ENCODE data around the gene LPP. TPM values are rescaled to one million over a fixed set of nuclear protein-coding genes. Genes with fewer than 3 reads are reported as not detected.

LPP gene
- total RNA-seq, 1 donor from 2014 or later: 222 TPM

- H3K4me2 ChIP-seq (ENCODE audit: low read length): no peak overlapping the region
- H3K4me1 ChIP-seq (ENCODE audit: insufficient read depth, low read length): no peaks in the 10 kb centered on the region
- H4K20me1 ChIP-seq (ENCODE audit: insufficient read depth, low read length): peaks cover 37% of the 10 kb centered on the region
- peaks cover 2% of the 10 kb centered on the region for H3K4me1 Mint-ChIP-seq (ENCODE audit: low read depth, unreplicated experiment)
- H3K27me3 Mint-ChIP-seq (ENCODE audit: low read depth, unreplicated experiment): no peaks in the 10 kb centered on the region
- H3K9me3 ChIP-seq (ENCODE audit: insufficient read depth, low read depth, low read length): no peaks in the 10 kb centered on the region
- no peak overlapping the region for H3K4me3 Mint-ChIP-seq (ENCODE audit: unreplicated experiment)
- peaks cover 8% of the 10 kb centered on the region for H3K36me3 Mint-ChIP-seq (ENCODE audit: low read depth, unreplicated experiment)
- DNase-seq (ENCODE audit: low read depth): no peak
- no peaks in the 10 kb centered on the region for H3K36me3 ChIP-seq (ENCODE audit: insufficient read depth, low read length)
- no peak for FAIRE-seq
- no peak overlapping the region for H2AFZ ChIP-seq (ENCODE audit: low read depth, low read length)
- TF ChIP-seq CTCF (IDR thresholded peaks at IDR 0.05; ENCODE audit: insufficient read depth, low read depth, low read length) (no peak), EZH2 (IDR thresholded peaks at IDR 0.05; ENCODE audit: insufficient read depth, low read length) (no peak)
- no peak overlapping the region for H3K4me3 ChIP-seq (ENCODE audit: insufficient read depth, low read depth, low read length)
- no peak overlapping the region for H3K27ac Mint-ChIP-seq (ENCODE audit: unreplicated experiment)
- peaks cover 2% of the 10 kb centered on the region for H3K9me3 Mint-ChIP-seq (ENCODE audit: unreplicated experiment)
- H3K9ac ChIP-seq (ENCODE audit: low read length): no peak overlapping the region
- H3K27me3 ChIP-seq (ENCODE audit: insufficient read depth, low read length): no peaks in the 10 kb centered on the region
- no peak overlapping the region for H3K27ac ChIP-seq (ENCODE audit: low read depth, low read length)
- peaks cover 7% of the 10 kb centered on the region for H3K79me2 ChIP-seq (ENCODE audit: insufficient read depth, low read length)
These were observed 691.6 kb downstream of the LPP start for GRCh38 chr3:188845514-188845913.

GRCh38 chr3:188848947-188849346, 695.0 kb downstream of the LPP start:
- no peaks in the 10 kb centered on the region for H3K27me3 Mint-ChIP-seq (ENCODE audit: low read depth, unreplicated experiment)
- Histone ChIP-seq H3K4me3 (ENCODE audit: insufficient read depth, low read depth, low read length) (no peak overlapping the region), H3K79me2 (ENCODE audit: insufficient read depth, low read length) (peaks cover 17% of the 10 kb centered on the region), H3K4me1 (ENCODE audit: insufficient read depth, low read length) (no peaks in the 10 kb centered on the region), H3K27ac (ENCODE audit: low read depth, low read length) (no peak overlapping the region), H3K4me2 (ENCODE audit: low read length) (no peak overlapping the region), H4K20me1 (ENCODE audit: insufficient read depth, low read length) (peaks cover 31% of the 10 kb centered on the region), H3K27me3 (ENCODE audit: insufficient read depth, low read length) (no peaks in the 10 kb centered on the region), H2AFZ (ENCODE audit: low read depth, low read length) (no peak overlapping the region), H3K9ac (ENCODE audit: low read length) (no peak overlapping the region), H3K9me3 (ENCODE audit: insufficient read depth, low read depth, low read length) (no peaks in the 10 kb centered on the region), H3K36me3 (ENCODE audit: insufficient read depth, low read length) (no peaks in the 10 kb centered on the region)
- H3K27ac Mint-ChIP-seq (ENCODE audit: unreplicated experiment): no peak overlapping the region
- H3K4me3 Mint-ChIP-seq (ENCODE audit: unreplicated experiment): no peak overlapping the region
- FAIRE-seq (no peak), DNase-seq (ENCODE audit: low read depth) (no peak)
- H3K4me1 Mint-ChIP-seq (ENCODE audit: low read depth, unreplicated experiment): peaks cover 12% of the 10 kb centered on the region
- H3K36me3 Mint-ChIP-seq (ENCODE audit: low read depth, unreplicated experiment): peaks cover 4% of the 10 kb centered on the region
- no peaks in the 10 kb centered on the region for H3K9me3 Mint-ChIP-seq (ENCODE audit: unreplicated experiment)
- no peak for TF ChIP-seq CTCF (IDR thresholded peaks at IDR 0.05; ENCODE audit: insufficient read depth, low read depth, low read length)

GRCh38 chr3:188853856-188854771, 700.2 kb downstream of the LPP start:
- peaks cover 23% of the 10 kb centered on the region for H4K20me1 ChIP-seq (ENCODE audit: insufficient read depth, low read length)
- Mint-ChIP-seq H3K27me3 (ENCODE audit: low read depth, unreplicated experiment) (no peaks in the 10 kb centered on the region), H3K4me1 (ENCODE audit: low read depth, unreplicated experiment) (peaks cover 34% of the 10 kb centered on the region), H3K36me3 (ENCODE audit: low read depth, unreplicated experiment) (peaks cover 2% of the 10 kb centered on the region), H3K4me3 (ENCODE audit: unreplicated experiment) (no peak overlapping the region), H3K9me3 (ENCODE audit: unreplicated experiment) (no peaks in the 10 kb centered on the region), H3K27ac (ENCODE audit: unreplicated experiment) (peak overlapping the region; percentile 23)
- H3K27ac ChIP-seq (ENCODE audit: low read depth, low read length): no peak overlapping the region
- H3K79me2 ChIP-seq (ENCODE audit: insufficient read depth, low read length): peaks cover 11% of the 10 kb centered on the region
- FAIRE-seq (no peak), DNase-seq (ENCODE audit: low read depth) (peak; percentile 26)
- no peaks in the 10 kb centered on the region for H3K27me3 ChIP-seq (ENCODE audit: insufficient read depth, low read length)
- H3K4me1 ChIP-seq (ENCODE audit: insufficient read depth, low read length): peaks cover 9% of the 10 kb centered on the region
- H3K9ac ChIP-seq (ENCODE audit: low read length): no peak overlapping the region
- H2AFZ ChIP-seq (ENCODE audit: low read depth, low read length): no peak overlapping the region
- no peaks in the 10 kb centered on the region for H3K36me3 ChIP-seq (ENCODE audit: insufficient read depth, low read length)
- H3K4me2 ChIP-seq (ENCODE audit: low read length): no peak overlapping the region
- no peaks in the 10 kb centered on the region for H3K9me3 ChIP-seq (ENCODE audit: insufficient read depth, low read depth, low read length)
- TF ChIP-seq EZH2 (IDR thresholded peaks at IDR 0.05; ENCODE audit: insufficient read depth, low read length): no peak
- no peak for TF ChIP-seq CTCF (IDR thresholded peaks at IDR 0.05; ENCODE audit: insufficient read depth, low read depth, low read length)
- H3K4me3 ChIP-seq (ENCODE audit: insufficient read depth, low read depth, low read length): no peak overlapping the region
